GM23338 (cell line): Measurements from ENCODE around the gene PIM1. TPM values are rescaled to one million over a fixed set of nuclear protein-coding genes. Genes with fewer than 3 reads are reported as not detected.
A peak's percentile ranks its signal among the peaks of the same experiment; 100 is the strongest.
"Not testable (repeated sequence)": the region's sequence is repeated elsewhere in the genome, so short reads cannot be mapped to it uniquely, and the experiment has no call there.

Experiments used
- ATAC-seq: fragments of 200-7000 bp; cut with Tn5 transposase; 3 replicates; pipeline ENCODE4 v1.9.1; 2020
- DNase-seq: peaks from one replicate; pipeline ENCODE4 v3.0.0-alpha.2; 2015; ENCODE audit warnings: low spot score
- H2AFZ ChIP-seq: fragments of 200-600 bp; sonication (generic); 2 replicates; pipeline ENCODE4 v1.8.0; 2016; ENCODE audit warnings: antibody characterized with exemption, mild to moderate bottlenecking, moderate library complexity
- H3F3A ChIP-seq: fragments of 200-600 bp; sonication (generic); replicated peaks from 2 replicates; pipeline ENCODE4 v1.8.0; 2017; ENCODE audit warnings: antibody characterized with exemption, mixed run types, low read depth
- H3K27ac ChIP-seq: fragments of 200-600 bp; sonication (generic); 2 replicates; pipeline ENCODE4 v1.6.1; 2016; ENCODE audit warnings: low read depth
- H3K27me3 ChIP-seq: fragments of 200-600 bp; sonication (generic); 2 replicates; pipeline ENCODE4 v1.8.0; 2016; ENCODE audit warnings: mild to moderate bottlenecking, mixed run types, moderate library complexity; ENCODE audit not compliant: insufficient read depth
- H3K36me3 ChIP-seq: fragments of 200-600 bp; sonication (generic); 2 replicates; pipeline ENCODE4 v1.8.0; 2016; ENCODE audit warnings: mild to moderate bottlenecking; ENCODE audit not compliant: insufficient read depth
- H3K4me1 ChIP-seq: fragments of 200-600 bp; sonication (generic); 2 replicates; pipeline ENCODE4 v1.8.0; 2016; ENCODE audit warnings: mild to moderate bottlenecking, moderate library complexity; ENCODE audit not compliant: insufficient read depth
- H3K4me2 ChIP-seq: fragments of 200-600 bp; sonication (generic); 2 replicates; pipeline ENCODE4 v1.7.1; 2017; ENCODE audit warnings: mixed run types
- H3K4me3 ChIP-seq: fragments of 200-600 bp; sonication (generic); 2 replicates; pipeline ENCODE4 v1.6.1; 2016; ENCODE audit warnings: mixed run types
- H3K79me2 ChIP-seq: fragments of 200-600 bp; sonication (generic); replicated peaks from 2 replicates; pipeline ENCODE4 v1.8.0; 2017; ENCODE audit warnings: mild to moderate bottlenecking; ENCODE audit not compliant: insufficient read depth
- H3K9me2 ChIP-seq: fragments of 200-600 bp; sonication (generic); 2 replicates; pipeline ENCODE4 v1.8.0; 2017; ENCODE audit not compliant: insufficient read depth
- H4K20me1 ChIP-seq: fragments of 200-600 bp; sonication (generic); replicated peaks from 2 replicates; pipeline ENCODE4 v1.8.0; 2017; ENCODE audit warnings: mild to moderate bottlenecking; ENCODE audit not compliant: insufficient read depth
- H3K27ac Mint-ChIP-seq: 2 replicates; pipeline ENCODE4 v1.8.0; 2020; ENCODE audit warnings: inconsistent platforms, mild to moderate bottlenecking, moderate library complexity, mixed read lengths
- H3K27me3 Mint-ChIP-seq: 3 replicates; pipeline ENCODE4 v1.8.0; 2022; ENCODE audit warnings: low read depth, mild to moderate bottlenecking, moderate library complexity, mixed read lengths, inconsistent platforms; ENCODE audit not compliant: insufficient read depth, poor library complexity
- H3K36me3 Mint-ChIP-seq: 3 replicates; pipeline ENCODE4 v1.8.0; 2021; ENCODE audit warnings: low read depth, mild to moderate bottlenecking, inconsistent platforms, moderate library complexity, mixed read lengths
- H3K4me1 Mint-ChIP-seq: 3 replicates; pipeline ENCODE4 v1.8.0; 2020; ENCODE audit warnings: mild to moderate bottlenecking, inconsistent platforms, mixed read lengths
- H3K4me3 Mint-ChIP-seq: 3 replicates; pipeline ENCODE4 v1.8.0; 2021; ENCODE audit warnings: moderate library complexity, mild to moderate bottlenecking, inconsistent platforms, mixed read lengths
- H3K9me3 Mint-ChIP-seq: 3 replicates; pipeline ENCODE4 v1.8.0; 2020; ENCODE audit warnings: moderate library complexity, mild to moderate bottlenecking, inconsistent platforms, mixed read lengths
- EZH2 ChIP-seq: fragments of 200-600 bp; sonication (generic); IDR thresholded peaks from one replicate; pipeline ENCODE4 v1.8.0; 2017; ENCODE audit warnings: antibody characterized with exemption, mild to moderate bottlenecking, low read depth; ENCODE audit not compliant: unreplicated experiment
- EZH2phosphoT487 ChIP-seq: fragments of 200-600 bp; sonication (generic); IDR thresholded peaks from one replicate; pipeline ENCODE4 v1.8.1; 2018; ENCODE audit warnings: antibody characterized with exemption; ENCODE audit not compliant: unreplicated experiment
- JUNB ChIP-seq: IDR thresholded peaks from one replicate; pipeline ENCODE4 v1.6.1; 2016; ENCODE audit warnings: antibody characterized with exemption; ENCODE audit not compliant: unreplicated experiment
- REST ChIP-seq: IDR thresholded peaks from one replicate; pipeline ENCODE4 v1.6.1; 2018; ENCODE audit warnings: antibody characterized with exemption; ENCODE audit not compliant: unreplicated experiment
- ZNF114 ChIP-seq: fragments of 250-450 bp; sonication (Bioruptor Pico); IDR thresholded peaks from 2 replicates; pipeline ENCODE4 v1.5.0; 2020; ENCODE audit warnings: mild to moderate bottlenecking, moderate library complexity
- ZNF331 ChIP-seq: fragments of 250-450 bp; sonication (Bioruptor Pico); IDR thresholded peaks from 2 replicates; pipeline ENCODE4 v1.5.0; 2020; ENCODE audit warnings: low read depth, mild to moderate bottlenecking, moderate library complexity
- polyA plus RNA-seq: library from polyadenylated mRNA; unstranded; fragments of >200 nt; fragmentation: Nextera tagmentation; extraction: Ambion mirVana; gene quantifications from 2 replicates; pipeline ENCODE4 v1.2.1, GENCODE V29; 2016
- total RNA-seq: library from RNA; depleted of rRNA; stranded (reverse); fragments of >200 nt; shearing (Covaris generic); gene quantifications from 2 replicates; pipeline ENCODE4 v1.2.3, GENCODE V29; 2014
- TF ChIP-seq, protein P1 (sequence below), 2 experiments: fragments of 200-600 bp in 1 of 2; sonication (generic) in 1 of 2; conservative IDR thresholded peaks; 2 replicates each; pipeline versions ENCODE4 v1.5.1 to v1.6.1; 2016 to 2017; ENCODE audit warnings: antibody characterized with exemption in 2 of 2, low read depth in 2 of 2, mild to moderate bottlenecking in 2 of 2, moderate library complexity in 1 of 2

Gene PIM1
- total and polyA plus RNA-seq, 2 experiments from 2014 or later, result 46.0 to 74.2 TPM

DNA sequence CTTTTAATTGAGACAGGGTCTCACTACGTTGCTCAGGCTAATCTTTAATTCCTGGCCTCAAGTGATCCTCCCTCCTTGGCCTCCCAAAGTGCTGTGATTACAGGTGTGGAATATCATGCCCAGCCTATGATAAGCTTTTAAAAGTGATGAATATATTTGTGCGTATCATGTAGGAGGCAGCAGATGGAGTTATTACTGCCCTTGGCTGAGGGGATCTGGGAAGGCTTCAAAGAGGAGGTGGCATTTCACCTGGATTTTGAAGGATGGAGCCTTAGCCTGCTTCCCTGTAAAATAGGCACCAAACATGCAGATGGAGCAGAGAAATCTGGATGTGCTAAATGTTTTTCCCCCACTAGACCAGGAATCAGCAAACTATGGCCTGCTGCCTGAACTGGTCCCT lies 10.1 kb downstream of the PIM1 start:
- Histone ChIP-seq H3K4me2 (no peak overlapping the region), H3K4me3 (no peak overlapping the region), H3K36me3 (peaks cover 5% of the 10 kb centered on the region; the same call in 1 of the 2 replicates), H4K20me1 (0 out of 2 replicates have a peak, but pooled peaks cover 4% of the 10 kb centered on the region), H3F3A (peaks cover 8% of the 10 kb centered on the region), H3K27ac (no peak overlapping the region), H2AFZ (no peak overlapping the region), H3K9me2 (no peaks in the 10 kb centered on the region), H3K4me1 (no peaks in the 10 kb centered on the region), H3K27me3 (no peaks in the 10 kb centered on the region), H3K79me2 (no peaks in the 10 kb centered on the region)
- no peak for TF ChIP-seq EZH2
- Mint-ChIP-seq H3K27ac (no peak overlapping the region), H3K4me1 (peaks cover 10% of the 10 kb centered on the region; the same call in 2 of the 3 replicates), H3K27me3 (peaks cover 5% of the 10 kb centered on the region), H3K9me3 (no peaks in the 10 kb centered on the region), H3K4me3 (no peak overlapping the region), H3K36me3 (peaks cover 8% of the 10 kb centered on the region)
- DNase-seq, result no peak
- ATAC-seq, result no peak

DNA sequence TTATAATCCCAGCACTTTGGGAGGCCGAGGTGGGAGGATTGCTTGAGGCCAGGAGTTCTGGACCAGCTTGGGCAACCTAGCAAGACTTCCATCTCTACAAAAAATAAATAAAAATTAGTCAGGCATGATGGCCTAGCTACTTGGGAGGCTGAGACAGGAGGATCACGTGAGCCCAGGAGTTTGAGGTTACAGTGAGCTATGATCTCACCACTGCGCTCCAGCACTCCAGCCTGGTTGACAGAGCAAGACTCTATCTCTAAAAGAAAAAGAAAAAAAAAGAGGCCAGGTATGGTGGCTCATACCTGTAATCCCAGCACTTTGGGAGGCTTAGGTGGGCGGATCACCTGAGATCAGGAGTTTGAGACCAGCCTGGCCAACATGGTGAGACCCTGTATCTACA lies 10.7 kb downstream of the PIM1 start:
- H3K27me3 ChIP-seq, H3K4me2 ChIP-seq, H3K79me2 ChIP-seq, H3K9me3 Mint-ChIP-seq, H2AFZ ChIP-seq, H3K4me3 ChIP-seq, H3K27me3 Mint-ChIP-seq, H3K4me1 Mint-ChIP-seq, ATAC-seq, H3K9me2 ChIP-seq, H3K4me3 Mint-ChIP-seq, H3K27ac ChIP-seq, H4K20me1 ChIP-seq, H3F3A ChIP-seq, DNase-seq, H3K27ac Mint-ChIP-seq, H3K4me1 ChIP-seq, H3K36me3 Mint-ChIP-seq, H3K36me3 ChIP-seq: not testable (repeated sequence)

DNA sequence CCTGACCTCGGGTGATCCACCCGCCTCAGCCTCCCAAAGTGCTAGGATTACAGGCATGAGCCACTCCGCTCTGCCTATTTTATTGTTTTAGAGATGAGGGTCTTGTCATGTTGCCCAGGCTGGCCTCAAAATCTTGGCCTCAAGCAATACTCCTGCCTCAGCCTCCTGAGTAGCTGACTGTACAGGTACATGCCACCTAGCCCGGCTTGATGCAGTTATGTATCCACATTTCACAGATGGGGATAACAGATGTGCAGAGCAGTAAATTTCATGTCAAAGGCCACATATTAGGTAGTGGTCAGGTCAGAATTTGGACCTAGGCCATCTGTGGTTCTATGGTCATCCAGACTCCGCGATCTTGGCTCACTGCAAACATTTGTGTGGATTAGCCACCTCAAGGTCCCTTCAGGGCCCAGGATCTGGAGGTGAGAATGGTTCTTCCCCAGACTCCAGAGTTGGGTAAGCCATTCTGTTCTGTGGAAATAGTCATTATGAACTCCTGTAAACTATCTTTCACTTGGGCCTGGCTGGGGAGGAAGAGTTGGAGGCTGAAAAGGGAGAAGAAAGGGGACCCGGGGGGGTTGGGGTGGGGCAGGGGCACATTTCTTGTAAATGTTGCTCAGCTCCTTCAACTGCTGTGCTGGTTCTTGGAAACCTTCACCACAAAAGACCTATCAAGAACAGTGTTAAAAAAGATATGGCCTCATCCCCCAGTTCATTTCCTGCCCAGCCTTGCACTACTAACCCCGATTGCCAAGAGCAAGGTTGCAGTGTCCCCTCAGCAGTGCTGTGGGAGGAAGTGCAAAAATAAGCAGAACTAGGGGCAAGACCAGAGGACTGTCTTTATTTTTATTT lies 13.0 kb downstream of the PIM1 start:
- Histone ChIP-seq H3K27ac (no peak overlapping the region), H3K9me2 (no peaks in the 10 kb centered on the region), H3K4me2 (no peak overlapping the region), H3K36me3 (no peaks in the 10 kb centered on the region), H3K79me2 (no peaks in the 10 kb centered on the region), H3F3A (no peaks in the 10 kb centered on the region; the same call in 1 of the 2 replicates), H3K27me3 (no peaks in the 10 kb centered on the region), H4K20me1 (no peaks in the 10 kb centered on the region), H2AFZ (peak overlapping the region; percentile 47; the same call in 1 of the 2 replicates), H3K4me1 (no peaks in the 10 kb centered on the region), H3K4me3 (no peak overlapping the region)
- no peak for ATAC-seq
- no peaks in the 10 kb centered on the region for H3K36me3 Mint-ChIP-seq
- no peaks in the 10 kb centered on the region for H3K4me1 Mint-ChIP-seq
- no peak overlapping the region for H3K4me3 Mint-ChIP-seq
- no peaks in the 10 kb centered on the region for H3K9me3 Mint-ChIP-seq
- no peak for DNase-seq
- H3K27ac Mint-ChIP-seq, result no peak overlapping the region
- H3K27me3 Mint-ChIP-seq, result peaks cover 4% of the 10 kb centered on the region
- TF ChIP-seq REST, result no peak
- no peak for TF ChIP-seq EZH2
- no peak for TF ChIP-seq JUNB
- no peak for TF ChIP-seq EZH2phosphoT487
- no peak for TF ChIP-seq ZNF331 (CRISPR knock-in tag)
- TF ChIP-seq, protein P1, sequence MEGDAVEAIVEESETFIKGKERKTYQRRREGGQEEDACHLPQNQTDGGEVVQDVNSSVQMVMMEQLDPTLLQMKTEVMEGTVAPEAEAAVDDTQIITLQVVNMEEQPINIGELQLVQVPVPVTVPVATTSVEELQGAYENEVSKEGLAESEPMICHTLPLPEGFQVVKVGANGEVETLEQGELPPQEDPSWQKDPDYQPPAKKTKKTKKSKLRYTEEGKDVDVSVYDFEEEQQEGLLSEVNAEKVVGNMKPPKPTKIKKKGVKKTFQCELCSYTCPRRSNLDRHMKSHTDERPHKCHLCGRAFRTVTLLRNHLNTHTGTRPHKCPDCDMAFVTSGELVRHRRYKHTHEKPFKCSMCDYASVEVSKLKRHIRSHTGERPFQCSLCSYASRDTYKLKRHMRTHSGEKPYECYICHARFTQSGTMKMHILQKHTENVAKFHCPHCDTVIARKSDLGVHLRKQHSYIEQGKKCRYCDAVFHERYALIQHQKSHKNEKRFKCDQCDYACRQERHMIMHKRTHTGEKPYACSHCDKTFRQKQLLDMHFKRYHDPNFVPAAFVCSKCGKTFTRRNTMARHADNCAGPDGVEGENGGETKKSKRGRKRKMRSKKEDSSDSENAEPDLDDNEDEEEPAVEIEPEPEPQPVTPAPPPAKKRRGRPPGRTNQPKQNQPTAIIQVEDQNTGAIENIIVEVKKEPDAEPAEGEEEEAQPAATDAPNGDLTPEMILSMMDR (conservative IDR thresholded peaks at IDR 0.05; ENCODE audit: low read depth in 2 of 2), result no peak
- no peak for TF ChIP-seq ZNF114 (CRISPR knock-in tag)
